Adrenal gland (tissue), 5 donors: Measurements from ENCODE around the gene APOB.

Experiments used
- POLR2A ChIP-seq, 2 donors: fragments of 450-650 bp; IDR thresholded peaks; one replicate each; pipeline ENCODE4 v1.6.1; 2017; ENCODE audit warnings: antibody characterized with exemption in 2 of 2, mild to moderate bottlenecking in 2 of 2, moderate library complexity in 1 of 2
- TF ChIP-seq, protein P1 (sequence below), 6 experiments: fragments of 450-650 bp in 4 of 6; fragments of 200-600 bp in 2 of 6; sonication (generic) in 1 of 6; IDR thresholded peaks; 1 replicate in 5 of 6; 2 replicates in 1 of 6; pipeline versions ENCODE4 v1.5.1 to v1.8.0; 2016 to 2021; ENCODE audit warnings: antibody characterized with exemption in 6 of 6, mild to moderate bottlenecking in 2 of 6, moderate library complexity in 1 of 6
- donor health status: DM: no; HTN: no; CAD: no.

DNA sequence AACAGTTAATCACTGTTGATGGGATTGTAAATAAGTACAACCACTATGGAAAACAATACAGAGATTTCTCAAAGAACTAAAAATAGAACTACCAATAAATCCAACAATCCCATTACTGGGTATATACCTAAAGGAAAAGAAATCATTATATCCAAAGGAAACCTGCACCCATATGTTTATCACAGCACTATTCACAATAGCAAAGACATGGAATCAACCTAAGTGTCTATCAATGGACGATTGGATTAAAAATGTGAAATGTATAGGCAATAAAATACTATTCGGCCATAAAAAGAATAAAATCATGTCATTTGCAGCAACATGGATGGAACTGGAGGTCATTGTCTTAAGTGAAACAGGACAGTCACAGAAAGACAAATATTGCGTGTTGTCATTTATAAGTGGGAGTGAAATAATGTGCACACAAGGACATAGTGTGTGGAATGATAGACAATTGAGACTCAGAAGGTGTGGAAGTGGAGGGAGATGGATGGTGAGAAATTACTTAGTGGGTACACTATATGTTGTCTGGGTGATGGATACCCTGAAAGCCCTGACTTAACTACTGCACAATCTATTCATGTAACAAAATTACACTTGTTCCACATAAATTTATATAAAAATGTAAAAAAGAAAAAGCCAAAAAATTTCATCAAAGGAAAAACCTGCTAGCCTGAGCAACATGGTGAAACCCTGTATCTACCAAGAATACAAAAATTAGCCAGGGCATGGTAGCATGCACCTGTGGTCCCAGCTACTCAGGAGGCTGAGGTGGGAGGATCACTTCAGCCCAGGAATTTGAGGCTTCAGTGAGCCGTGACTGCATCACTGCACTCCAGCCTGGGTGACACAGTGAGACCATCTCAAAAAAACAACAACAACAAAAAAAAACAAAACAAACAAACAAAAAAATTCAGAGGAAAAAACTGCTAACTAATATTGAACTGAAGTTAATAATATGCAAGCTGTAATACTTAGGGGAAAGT, 12.6 kb downstream of the APOB start:
- TF ChIP-seq, protein P1, sequence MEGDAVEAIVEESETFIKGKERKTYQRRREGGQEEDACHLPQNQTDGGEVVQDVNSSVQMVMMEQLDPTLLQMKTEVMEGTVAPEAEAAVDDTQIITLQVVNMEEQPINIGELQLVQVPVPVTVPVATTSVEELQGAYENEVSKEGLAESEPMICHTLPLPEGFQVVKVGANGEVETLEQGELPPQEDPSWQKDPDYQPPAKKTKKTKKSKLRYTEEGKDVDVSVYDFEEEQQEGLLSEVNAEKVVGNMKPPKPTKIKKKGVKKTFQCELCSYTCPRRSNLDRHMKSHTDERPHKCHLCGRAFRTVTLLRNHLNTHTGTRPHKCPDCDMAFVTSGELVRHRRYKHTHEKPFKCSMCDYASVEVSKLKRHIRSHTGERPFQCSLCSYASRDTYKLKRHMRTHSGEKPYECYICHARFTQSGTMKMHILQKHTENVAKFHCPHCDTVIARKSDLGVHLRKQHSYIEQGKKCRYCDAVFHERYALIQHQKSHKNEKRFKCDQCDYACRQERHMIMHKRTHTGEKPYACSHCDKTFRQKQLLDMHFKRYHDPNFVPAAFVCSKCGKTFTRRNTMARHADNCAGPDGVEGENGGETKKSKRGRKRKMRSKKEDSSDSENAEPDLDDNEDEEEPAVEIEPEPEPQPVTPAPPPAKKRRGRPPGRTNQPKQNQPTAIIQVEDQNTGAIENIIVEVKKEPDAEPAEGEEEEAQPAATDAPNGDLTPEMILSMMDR (IDR thresholded peaks at IDR 0.05), result no peak
- no peak for TF ChIP-seq POLR2A (IDR thresholded peaks at IDR 0.05)
